Stimulated activated CD8-positive, alpha-beta memory T cell treated with anti-CD3 and anti-CD28 coated beads, Interleukin-2, amount 100 ng/mL, for 48 hours (primary cell): ENCODE measurements around the gene CPM.
"Not testable (repeated sequence)": the region's sequence is repeated elsewhere in the genome, so short reads cannot be mapped to it uniquely, and the experiment has no call there.

ENCODE experiments used
- DNase-seq, 2 donors: peaks; one replicate each; pipeline ENCODE4 v3.0.0-alpha.2; 2020; ENCODE audit warnings: low read depth in 2 of 2

Gene CPM

DNA sequence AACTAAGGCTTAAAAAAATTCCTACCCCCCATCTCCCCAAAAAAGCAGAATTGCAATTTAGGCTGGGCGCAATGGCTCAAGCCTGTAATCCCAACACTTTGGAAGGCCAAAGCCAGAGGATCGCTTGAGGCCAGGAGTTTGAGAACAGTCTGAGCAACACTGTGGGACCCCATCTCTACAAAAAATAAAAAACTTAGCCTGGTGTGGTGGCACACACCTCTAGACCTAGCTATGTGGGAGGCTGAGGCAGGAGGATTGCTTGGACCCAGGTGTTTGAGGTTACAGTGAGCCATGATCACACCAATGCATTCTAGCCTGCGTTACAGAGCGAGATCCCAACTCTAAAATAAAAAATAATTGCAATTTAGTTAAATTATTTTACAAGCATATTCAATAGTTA, 54.1 kb downstream of the CPM start:
- no peak for DNase-seq

DNA sequence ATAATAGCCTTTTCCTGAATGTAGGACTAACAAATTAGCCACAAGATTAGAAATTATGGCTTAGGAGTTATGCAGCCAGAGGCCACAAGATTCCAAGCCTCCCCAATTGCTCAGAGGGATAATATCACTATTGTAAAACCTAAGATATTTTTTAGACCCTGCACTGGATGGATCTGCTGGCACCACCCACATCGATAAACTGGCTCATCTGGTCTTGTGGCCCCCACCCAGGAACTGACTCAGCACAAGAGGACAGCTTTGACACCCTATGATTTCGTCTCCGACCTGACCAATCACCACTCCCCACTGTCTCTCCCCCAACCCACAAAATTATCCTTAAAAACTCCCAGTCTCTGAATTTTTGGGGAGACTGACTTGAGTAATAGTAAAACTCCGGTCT, 54.7 kb downstream of the CPM start:
- DNase-seq = no peak

DNA sequence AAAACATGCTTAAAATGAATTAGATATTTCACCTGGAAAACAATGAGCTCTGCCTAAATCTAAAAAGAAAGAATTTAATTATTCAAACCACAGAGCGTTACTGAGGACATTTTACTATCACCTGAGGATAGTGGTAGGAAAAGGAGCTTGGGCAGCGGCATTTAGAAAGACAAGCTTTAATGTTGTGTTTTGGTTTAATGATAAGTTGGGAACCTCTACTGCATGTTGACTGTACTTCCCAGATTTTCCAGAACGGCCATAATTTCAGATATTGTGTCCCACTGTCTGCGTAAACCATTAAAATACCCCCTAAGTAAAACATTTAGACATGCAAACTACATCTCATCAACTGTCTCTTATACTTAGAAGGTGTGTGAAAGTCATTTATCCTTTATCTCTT, 55.4 kb downstream of the CPM start:
- DNase-seq = no peak

DNA sequence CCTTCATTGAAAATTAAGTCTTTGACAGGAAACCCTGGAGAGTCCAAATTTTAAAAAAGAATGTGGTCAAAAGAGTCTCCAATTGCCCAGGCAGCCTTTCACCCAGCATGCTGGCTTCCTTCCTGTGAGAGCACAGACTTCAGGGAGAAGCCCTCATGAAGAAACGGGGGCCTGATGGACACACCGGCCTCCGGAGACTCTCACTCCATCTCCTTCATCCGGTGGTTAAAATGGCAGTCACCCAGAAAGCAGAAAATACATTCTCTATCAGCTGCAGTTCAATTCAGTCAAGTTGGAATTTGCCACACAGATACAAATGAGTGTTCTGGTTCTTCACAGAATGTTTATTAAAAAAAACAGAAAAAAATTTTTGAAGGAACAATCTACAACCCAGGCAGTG, 56.5 kb downstream of the CPM start:
- DNase-seq = no peak

DNA sequence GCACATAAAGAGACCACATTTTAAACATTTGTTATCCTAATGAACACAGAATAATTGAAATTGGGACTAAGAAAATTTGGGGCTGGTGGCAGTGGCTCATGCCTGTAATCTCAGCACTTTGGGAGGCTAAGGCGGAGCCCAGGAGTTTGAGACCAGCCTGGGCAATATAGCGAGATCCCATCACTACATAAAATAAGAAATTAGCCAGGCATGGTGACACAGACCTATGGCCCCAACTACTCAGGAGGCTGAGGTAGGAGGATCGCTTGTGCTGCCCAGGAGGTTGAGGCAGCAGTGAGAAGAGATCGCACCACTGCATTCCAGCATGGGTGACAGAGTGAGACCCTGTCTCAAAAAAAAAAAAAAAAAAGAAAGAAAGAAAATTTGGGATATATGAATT, 59.7 kb downstream of the CPM start:
- no peak for DNase-seq

DNA sequence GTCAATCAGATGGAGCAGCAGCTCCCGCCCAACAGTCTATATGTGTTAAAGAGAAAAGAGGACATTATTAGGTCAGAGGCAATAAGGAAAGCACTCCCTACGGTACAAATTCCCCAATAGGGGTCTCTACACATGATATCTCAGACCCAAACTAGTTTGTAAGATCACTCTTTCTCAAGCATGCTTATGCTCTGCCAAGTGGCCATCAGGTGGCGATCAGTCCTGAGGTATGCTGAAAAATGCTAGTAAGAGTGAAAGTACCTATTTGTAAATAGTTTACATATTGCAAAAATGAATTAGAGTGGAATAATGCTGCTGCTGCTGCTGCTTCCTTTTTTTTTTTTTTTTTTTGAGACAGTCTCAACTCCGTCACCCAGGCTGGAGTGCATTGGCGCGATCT, 61.0 kb downstream of the CPM start:
- DNase-seq = no peak

DNA sequence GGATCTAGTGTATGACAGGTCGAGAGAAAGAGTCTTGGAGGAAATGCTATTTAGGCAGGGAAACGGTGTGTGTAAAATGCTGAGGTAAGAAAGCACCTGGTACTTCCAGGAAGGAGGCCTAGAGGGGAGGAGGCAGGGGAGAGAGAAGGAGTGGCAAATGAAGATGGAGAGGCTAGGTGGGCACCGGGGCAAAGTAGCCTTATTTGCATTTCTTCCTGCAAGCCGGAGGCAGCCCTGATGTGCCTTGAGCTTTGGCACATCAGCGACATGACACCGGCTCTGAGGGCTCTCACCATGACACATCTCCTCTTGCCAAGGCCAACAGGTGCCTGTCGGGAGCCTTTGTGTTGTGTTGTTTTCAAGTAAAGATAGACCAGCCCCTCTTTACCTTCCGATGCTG, 61.6 kb downstream of the CPM start:
- no peak for DNase-seq

DNA sequence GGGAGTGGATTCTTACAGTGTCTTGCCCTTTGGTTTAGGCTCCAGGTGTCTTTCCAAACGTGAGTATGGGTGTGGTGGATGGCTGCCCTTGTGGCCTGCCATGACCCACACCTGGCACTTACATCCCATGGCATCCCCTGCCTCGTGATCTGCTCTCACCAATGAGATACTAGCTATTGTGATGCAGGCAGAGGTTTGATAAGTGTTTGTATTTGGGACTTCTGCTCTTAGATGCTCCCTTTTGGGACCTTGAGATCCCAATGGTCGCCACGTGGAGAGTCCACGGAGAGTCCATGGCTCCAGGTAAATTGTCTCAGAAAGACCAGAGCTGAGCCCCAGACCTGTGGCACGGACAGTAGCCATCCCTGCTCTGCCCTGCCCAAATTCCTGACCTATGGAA, 62.5 kb downstream of the CPM start:
- DNase-seq = no peak

DNA sequence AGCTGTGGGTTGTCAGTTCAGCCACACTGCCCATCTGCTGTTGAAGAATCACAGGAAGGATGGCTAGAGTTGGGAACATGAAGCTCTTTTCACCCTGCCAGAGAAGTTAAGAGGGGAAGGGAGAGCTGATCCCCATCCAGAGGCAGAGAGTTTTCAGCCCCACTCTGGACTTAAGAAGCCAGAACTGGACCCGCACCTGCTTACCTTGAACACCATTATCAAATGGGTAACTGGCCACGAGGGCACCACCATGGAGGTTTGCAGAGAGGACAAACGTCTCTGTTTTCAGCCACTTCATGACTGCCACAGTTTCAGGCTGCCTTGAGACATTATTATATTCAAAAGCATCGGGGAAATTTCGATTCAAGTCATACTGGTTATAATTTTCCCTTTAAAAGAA, 63.0 kb downstream of the CPM start:
- DNase-seq = no peak

DNA sequence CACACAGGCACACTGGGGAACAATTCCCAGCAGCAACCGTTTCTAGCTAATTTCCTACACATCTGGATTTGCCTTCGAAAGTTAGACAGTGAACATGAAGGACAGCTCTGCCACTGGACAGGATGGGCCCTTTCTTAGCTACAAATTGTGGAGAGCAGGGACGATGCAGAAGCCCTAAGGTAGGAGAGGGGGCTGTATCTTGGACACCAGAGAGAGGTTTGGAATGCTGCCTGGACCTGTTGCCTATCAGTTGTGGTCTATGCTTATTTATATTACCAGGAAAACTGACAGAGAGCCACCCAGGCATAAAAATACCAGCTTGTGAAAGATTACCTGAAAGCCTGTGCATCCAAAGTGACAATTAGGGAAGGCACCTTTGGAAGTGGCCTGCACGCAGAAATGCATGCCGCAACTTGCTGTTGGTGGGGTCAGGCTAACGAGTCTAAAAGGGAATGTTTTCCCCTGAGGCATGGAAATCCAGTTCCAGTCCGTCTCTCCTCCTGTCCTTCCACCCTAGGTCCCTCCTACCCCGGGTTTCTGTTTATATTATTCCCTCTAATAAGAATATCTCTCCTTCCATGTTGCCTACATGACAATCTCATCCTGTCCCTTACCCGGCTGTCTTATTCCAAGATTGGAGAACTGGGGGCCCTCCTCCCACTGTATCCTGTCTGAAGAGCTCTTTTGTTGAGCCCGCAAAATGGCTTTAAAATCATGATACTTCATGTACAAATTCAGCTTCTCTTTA, 64.8 kb downstream of the CPM start:
- no peak for DNase-seq

DNA sequence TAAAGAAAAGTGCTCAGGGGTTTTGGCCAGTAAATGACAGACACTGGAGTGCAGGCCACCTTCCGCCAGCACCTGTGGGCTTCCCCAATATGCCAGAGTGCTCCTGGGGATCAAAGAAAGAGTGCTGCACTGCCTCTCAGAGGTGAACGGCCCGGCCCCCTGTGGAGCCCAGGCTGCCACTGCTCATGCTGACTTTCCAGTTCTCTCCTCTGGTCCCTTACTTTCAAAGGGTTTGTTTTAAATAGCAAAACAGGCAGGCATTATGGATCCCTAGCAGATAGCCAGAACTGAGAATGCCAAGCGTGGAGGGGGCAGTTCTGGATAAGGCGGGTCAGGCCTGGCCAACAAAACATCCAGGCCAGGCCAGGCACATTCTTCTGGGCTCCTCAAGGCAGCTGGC, 65.4 kb downstream of the CPM start:
- DNase-seq = no peak

DNA sequence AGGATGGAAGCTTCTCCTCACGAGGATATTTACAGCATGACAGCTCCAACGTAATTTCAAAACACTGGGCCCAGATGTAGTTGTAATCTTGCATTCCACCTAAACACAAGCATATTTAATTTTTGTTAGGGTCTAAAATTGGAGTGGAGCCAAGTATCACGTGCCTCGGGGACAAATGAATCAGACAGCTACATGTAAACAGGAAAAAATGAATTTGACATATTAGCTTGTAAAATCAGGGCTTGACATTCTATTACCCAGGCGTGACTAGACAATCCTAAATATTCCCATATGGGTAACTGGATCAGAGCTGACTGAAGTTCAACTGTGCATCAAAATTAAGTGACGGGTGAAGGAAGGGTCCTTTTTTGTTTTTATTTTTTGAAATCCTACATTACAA, 66.0 kb downstream of the CPM start:
- no peak for DNase-seq

DNA sequence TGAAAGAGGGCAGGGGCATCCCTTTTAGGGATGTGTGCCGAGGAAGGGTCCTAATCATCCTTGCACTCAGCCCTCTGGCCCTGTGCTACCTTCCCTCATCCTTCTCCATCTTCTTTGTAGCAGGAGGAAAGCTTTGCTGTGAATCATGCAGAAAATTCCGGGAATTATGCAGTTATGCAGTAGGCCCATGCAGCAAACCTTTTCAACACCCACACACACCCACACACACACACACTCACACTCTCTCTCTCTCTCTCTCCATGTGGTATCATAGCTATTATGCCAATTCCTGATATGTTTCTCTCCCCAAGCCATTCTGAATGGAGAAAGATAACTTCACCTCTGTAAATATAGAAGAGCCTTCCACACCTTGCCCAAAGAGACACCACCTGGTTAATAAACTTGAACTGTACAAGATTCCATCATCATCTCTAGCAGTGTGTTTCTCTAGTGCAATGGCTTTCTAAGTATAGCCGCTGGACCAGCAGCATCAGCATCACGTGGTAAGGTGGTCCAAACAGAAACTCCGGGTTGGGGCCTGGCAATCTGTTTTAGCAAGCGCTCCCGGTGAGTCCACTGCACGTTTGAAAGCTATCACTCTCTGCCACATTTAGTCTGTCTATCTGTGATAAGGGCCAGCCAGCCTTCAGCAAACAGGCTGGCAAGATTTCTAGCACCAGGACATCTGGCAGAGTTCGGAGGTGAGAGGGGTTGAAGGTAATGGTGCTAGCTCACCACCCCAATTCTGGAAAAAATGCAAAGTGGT, 67.4 kb downstream of the CPM start:
- DNase-seq = no peak

DNA sequence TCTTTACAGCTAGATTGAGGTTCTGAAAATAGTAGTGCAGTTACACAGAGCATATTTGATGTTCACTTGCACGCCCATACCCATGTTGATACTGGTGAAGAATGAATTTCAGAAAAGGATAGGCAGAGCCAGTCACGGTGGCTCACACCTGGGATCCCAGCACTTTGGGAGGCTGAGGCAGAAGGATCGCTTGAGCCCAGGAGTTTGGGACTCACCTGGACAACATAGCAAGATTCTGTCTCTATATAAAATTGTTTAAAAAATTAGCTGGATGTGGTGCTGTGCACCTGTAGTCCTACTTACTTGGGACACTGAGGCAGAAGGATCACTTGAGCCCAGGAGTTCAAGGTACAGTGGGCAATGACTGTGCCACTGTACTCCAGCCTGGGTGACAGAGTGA, 68.4 kb downstream of the CPM start:
- DNase-seq = no peak

DNA sequence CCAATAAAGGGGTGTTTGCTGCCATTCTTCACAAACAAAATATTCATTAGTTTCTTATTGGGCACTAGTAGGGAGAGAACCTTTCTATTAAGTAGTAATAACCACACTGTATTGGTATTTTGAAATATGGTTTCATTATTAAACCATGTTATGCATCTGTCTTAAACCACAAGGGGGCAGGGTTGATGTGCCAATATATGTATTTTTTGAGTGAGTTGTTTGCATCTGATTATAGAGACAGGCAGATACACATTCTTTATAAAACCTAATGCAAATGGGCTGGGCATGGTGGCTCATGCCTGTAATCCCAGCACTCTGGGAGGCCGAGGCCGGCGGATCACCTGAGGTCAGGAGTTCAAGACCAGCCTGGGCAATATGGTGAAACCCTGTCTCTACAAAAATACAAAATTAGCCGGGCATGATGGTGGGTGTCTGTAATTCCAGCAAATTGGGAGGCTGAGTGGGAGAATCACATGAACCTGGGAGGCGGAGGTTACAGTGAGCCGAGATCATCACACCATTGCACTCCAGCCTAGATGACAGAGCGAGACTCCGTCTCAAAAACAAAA, 69.0 kb downstream of the CPM start:
- DNase-seq = not testable (repeated sequence)

DNA sequence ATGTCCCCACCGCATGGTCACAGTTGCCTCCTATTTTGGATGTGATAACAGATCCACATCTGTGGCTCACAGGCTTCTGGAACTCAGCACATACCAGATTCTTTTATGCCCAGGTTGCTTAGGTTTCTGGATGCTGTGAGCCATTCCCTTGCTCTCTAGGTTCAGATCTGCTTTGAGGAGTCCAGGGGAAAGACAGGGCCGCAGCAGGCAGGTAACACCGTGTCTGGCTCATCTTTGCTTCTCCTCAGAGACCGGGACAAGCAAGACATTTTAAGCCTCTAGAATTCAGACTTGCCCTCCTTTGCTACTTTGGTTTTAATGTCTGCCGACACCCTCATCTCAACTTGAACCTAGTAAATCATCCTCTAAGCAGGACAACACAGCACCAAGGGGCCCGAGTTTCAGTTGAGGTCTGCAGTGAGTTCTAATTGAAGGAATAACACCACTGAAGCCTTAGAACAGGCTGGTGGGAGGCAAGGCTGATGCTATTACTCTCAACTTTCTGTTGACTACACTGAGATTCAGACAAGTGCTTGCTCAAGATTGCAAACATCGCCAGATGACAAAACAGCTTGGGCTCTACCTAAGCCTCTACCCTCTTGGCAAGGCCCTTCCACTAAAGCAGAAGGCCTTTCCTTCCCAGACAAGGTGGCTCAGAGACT, 69.7 kb downstream of the CPM start:
- no peak for DNase-seq

DNA sequence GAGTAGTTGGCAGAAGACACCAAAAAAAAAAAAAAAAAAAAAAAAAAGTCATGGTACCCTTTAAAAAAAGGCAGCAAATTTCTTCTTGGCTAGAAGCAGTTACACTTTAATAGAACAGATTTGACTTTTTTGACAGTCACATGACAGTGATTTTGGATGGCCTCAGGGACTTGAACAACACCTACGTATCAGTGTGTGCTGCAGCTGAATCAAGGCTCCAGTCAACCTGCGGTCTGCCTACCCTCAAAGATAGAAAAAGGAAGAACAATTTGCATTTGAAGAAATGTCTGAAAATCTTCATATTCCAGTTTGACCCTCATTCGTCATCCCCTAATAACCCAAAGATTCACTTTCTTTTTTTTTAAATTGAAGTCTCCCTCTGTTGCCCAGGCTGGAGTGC, 71.1 kb downstream of the CPM start:
- no peak for DNase-seq

DNA sequence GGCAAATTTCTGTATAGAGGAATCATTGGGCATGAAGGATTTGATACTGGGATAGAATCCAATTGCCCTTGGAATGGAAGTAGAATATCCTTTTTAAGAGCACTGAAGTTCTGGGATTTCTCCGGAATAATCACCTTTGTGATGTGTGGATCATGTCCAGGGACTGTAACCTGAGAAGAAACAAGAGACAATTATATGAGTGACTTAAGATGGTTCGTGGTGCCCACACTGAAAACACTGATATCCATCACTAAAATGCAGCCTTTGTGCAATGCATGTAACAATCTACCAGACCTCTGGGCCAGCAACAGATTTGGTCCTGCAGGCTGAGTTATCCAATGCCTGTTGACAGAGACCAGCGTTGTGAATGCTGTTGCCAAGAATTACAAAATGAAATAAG, 76.5 kb downstream of the CPM start:
- no peak for DNase-seq

DNA sequence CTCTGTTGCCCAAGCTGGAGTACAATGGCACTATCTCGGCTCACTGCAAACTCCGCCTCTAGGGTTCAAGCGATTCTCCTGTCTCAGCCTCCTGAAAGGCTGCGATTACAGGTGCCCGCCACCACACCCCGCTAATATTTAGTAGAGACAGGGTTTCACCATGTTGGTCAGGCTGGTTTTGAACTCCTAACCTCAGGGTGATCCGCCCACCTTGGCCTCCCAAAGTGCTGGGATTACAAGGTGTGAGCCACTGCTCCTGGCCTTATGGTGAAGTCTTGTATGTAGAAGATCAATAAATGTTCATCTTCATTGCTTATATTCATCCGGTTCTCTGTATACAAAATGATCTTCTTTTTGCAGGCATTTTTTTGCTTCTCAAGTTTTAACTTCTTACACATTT, 77.2 kb downstream of the CPM start:
- DNase-seq = no peak

DNA sequence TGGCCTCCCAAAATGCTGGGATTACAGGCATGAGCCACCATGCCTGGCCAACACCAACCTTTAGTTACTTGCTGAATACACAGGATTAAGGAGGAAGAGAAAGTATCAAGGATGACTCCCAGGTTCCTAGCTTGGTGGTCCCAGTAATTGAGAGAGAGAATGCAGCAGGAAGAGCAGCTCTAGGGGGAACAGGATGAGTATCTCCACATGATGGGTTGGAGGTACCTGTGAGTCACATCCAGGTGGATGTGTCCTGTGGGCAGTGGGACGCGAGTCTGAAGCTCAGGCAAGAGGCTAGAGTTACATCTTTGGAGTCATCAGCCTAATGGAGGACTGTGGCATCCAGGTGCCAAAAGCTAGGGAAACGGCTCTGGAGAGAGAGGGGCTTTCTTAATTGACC, 77.9 kb downstream of the CPM start:
- no peak for DNase-seq

DNA sequence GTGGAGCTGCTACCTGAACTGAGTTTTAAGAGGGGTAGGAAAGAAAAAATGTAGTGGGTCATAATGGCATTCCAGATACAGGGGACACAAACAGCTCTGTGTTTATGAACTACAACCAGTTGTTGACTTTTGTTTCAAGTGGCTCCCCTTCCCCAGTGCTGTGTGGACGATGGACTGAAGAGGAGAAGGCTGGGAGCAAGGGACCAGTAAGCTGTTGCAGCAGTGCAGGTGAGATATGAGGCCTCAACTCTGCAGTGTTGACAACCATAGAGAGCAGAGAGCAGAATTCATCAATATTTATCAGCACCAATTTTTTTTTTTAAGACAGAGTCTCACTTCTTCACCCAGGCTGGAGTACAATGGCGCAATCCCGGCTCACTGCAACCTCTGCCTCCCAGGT, 78.4 kb downstream of the CPM start:
- DNase-seq = no peak

DNA sequence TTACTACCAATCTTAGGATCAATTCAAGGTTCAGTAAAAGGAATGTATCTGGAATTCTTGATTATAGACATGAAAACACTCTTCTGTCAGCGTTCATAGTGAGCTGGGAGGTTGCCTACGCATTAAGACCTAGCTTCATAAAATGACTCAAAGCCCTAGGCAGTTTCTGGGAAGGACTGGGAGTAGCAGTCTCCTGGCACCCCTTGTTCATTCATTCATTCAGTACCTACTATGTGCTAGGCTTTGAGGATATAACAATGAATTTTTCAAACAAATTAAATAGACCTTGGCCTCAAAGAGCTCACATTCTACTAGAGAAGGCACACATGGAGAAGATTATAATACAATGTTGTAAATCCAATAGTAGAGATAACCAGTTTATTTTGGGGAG, 78.9 kb downstream of the CPM start:
- no peak for DNase-seq
